Measurements from ENCODE around the gene MYH7B.

DNA sequence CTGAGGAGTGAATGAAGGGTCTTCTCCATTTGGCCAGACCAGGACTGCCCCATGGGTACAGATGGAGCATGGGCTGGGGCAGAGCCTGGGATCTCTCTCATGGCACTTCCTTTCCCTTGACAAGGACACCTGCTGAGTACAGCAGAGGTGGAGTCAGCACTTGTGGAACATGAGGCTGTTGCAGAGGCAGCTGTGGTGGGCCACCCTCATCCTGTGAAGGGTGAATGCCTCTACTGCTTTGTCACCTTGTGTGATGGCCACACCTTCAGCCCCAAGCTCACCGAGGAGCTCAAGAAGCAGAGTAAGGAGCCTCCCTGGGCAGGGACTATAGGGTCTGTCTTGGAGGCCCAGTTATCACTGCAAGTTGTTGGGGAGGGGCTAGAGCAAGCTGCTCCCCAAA is 29.7 kb upstream of the MYH7B start:
- TF ChIP-seq POLR2A (IDR thresholded peaks at IDR 0.05) = no peak
- TF ChIP-seq, protein P1, sequence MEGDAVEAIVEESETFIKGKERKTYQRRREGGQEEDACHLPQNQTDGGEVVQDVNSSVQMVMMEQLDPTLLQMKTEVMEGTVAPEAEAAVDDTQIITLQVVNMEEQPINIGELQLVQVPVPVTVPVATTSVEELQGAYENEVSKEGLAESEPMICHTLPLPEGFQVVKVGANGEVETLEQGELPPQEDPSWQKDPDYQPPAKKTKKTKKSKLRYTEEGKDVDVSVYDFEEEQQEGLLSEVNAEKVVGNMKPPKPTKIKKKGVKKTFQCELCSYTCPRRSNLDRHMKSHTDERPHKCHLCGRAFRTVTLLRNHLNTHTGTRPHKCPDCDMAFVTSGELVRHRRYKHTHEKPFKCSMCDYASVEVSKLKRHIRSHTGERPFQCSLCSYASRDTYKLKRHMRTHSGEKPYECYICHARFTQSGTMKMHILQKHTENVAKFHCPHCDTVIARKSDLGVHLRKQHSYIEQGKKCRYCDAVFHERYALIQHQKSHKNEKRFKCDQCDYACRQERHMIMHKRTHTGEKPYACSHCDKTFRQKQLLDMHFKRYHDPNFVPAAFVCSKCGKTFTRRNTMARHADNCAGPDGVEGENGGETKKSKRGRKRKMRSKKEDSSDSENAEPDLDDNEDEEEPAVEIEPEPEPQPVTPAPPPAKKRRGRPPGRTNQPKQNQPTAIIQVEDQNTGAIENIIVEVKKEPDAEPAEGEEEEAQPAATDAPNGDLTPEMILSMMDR (IDR thresholded peaks at IDR 0.05) = no peak
